Raji (cell line): ENCODE data around the gene FJX1.

Source experiments
- POLR2A ChIP-seq: IDR thresholded peaks from 2 replicates; pipeline ENCODE4 v1.6.1; 2011; ENCODE audit warnings: low read depth, low read length, control low read depth; ENCODE audit not compliant: insufficient read depth

FJX1 gene

GRCh38 chr11:35594680-35595079 is 23.6 kb upstream of the FJX1 start:
- no peak for TF ChIP-seq POLR2A

- no peak for TF ChIP-seq POLR2A
Measured at GRCh38 chr11:35598254-35599125, 19.8 kb upstream of the FJX1 start.

GRCh38 chr11:35600331-35600838 is 17.9 kb upstream of the FJX1 start:
- TF ChIP-seq POLR2A = no peak

- TF ChIP-seq POLR2A = no peak
Measured at GRCh38 chr11:35602160-35602793, 16.0 kb upstream of the FJX1 start.

GRCh38 chr11:35602979-35603378 is 15.3 kb upstream of the FJX1 start:
- no peak for TF ChIP-seq POLR2A

- no peak for TF ChIP-seq POLR2A
Measured at GRCh38 chr11:35605706-35606105, 12.6 kb upstream of the FJX1 start.

- no peak for TF ChIP-seq POLR2A
Measured at GRCh38 chr11:35606206-35606605, 12.1 kb upstream of the FJX1 start.

GRCh38 chr11:35608502-35608901 is 9.8 kb upstream of the FJX1 start:
- no peak for TF ChIP-seq POLR2A

- no peak for TF ChIP-seq POLR2A
Measured at GRCh38 chr11:35609656-35610055, 8.6 kb upstream of the FJX1 start.

GRCh38 chr11:35610631-35611030 is 7.6 kb upstream of the FJX1 start:
- TF ChIP-seq POLR2A = no peak

- TF ChIP-seq POLR2A = no peak
Measured at GRCh38 chr11:35611741-35612140, 6.5 kb upstream of the FJX1 start.

GRCh38 chr11:35614939-35615569 is 3.2 kb upstream of the FJX1 start:
- no peak for TF ChIP-seq POLR2A

- TF ChIP-seq POLR2A = no peak
Measured at GRCh38 chr11:35615921-35616900, 2.0 kb upstream of the FJX1 start.

GRCh38 chr11:35617316-35617686 is 959 bp upstream of the FJX1 start:
- no peak for TF ChIP-seq POLR2A
